GM19372 (cell line): ENCODE results near the gene EEF1AKMT4.

Experiments used
- ATAC-seq: cut with Tn5 transposase; IDR thresholded peaks from one replicate; pipeline ENCODE4 v1.9.1; 2021; ENCODE audit warnings: mild to moderate bottlenecking, low read depth, moderate library complexity; ENCODE audit not compliant: unreplicated experiment

Gene EEF1AKMT4

GRCh38 chr3:184235381-184236032 lies 14.0 kb upstream of the EEF1AKMT4 start:
- ATAC-seq = no peak

GRCh38 chr3:184236033-184236410 lies 13.4 kb upstream of the EEF1AKMT4 start:
- no peak for ATAC-seq

- ATAC-seq = no peak
Observed at GRCh38 chr3:184236636-184237035, 12.8 kb upstream of the EEF1AKMT4 start.

- no peak for ATAC-seq
Observed at GRCh38 chr3:184237211-184237610, 12.3 kb upstream of the EEF1AKMT4 start.

- ATAC-seq = no peak
Observed at GRCh38 chr3:184237807-184238206, 11.7 kb upstream of the EEF1AKMT4 start.

- no peak for ATAC-seq
Observed at GRCh38 chr3:184238246-184238818, 11.1 kb upstream of the EEF1AKMT4 start.

GRCh38 chr3:184239221-184239620 lies 10.3 kb upstream of the EEF1AKMT4 start:
- ATAC-seq = no peak

GRCh38 chr3:184239708-184240107 lies 9.8 kb upstream of the EEF1AKMT4 start:
- ATAC-seq = no peak

- no peak for ATAC-seq
Observed at GRCh38 chr3:184240384-184241140, 8.9 kb upstream of the EEF1AKMT4 start.

- no peak for ATAC-seq
Observed at GRCh38 chr3:184241141-184241446, 8.4 kb upstream of the EEF1AKMT4 start.

GRCh38 chr3:184241447-184242296 lies 7.8 kb upstream of the EEF1AKMT4 start:
- no peak for ATAC-seq

GRCh38 chr3:184242297-184242685 lies 7.2 kb upstream of the EEF1AKMT4 start:
- ATAC-seq = no peak

GRCh38 chr3:184248454-184249411 lies 739 bp upstream of the EEF1AKMT4 start, which contains the start of gene ALG3:
Gene ALG3, minus strand, starts transcription at chr3:184248962. Its CDS starts 22 bp downstream, at chr3:184248940.
- peak; percentile 43 for ATAC-seq

- ATAC-seq = peak; percentile 57
Observed at GRCh38 chr3:184250167-184250828, 826 bp downstream of the EEF1AKMT4 start.

GRCh38 chr3:184255291-184256039 lies 6.0 kb downstream of the EEF1AKMT4 start:
- no peak for ATAC-seq

- ATAC-seq = no peak
Observed at GRCh38 chr3:184257083-184257915, 7.8 kb downstream of the EEF1AKMT4 start.

GRCh38 chr3:184258926-184259325 lies 9.5 kb downstream of the EEF1AKMT4 start:
- ATAC-seq = no peak

- ATAC-seq = no peak
Observed at GRCh38 chr3:184259396-184259877, 10.0 kb downstream of the EEF1AKMT4 start.
